ENCODE results near the gene PLXNA3. TPM values are rescaled to one million over a fixed set of nuclear protein-coding genes. Genes with fewer than 3 reads are reported as not detected.

PLXNA3 gene
- total and polyA plus RNA-seq, 10 of the 15 experiments (the other 5 are each of a cell fraction or from before 2014, with no cell fraction given) = 0.26 to 26.8 (median 3.4) TPM

GRCh38 chrX:154446430-154446829 lies 11.7 kb upstream of the PLXNA3 start:
- SMC1A ChIA-PET (ENCODE audit: uncharacterized antibody, unreplicated experiment) = no interaction called here
- intact Hi-C loops (cut with micrococcal nuclease; ENCODE audit: unreplicated experiment) (no loop called here), in situ Hi-C loops (cut with MboI) (no loop called here)
- RAD21 ChIA-PET (ENCODE audit: unreplicated experiment) = no interaction called here
- POLR2A ChIA-PET = interaction anchor here (1.0 kb wide), 1 partner anchor 12 kb away, joined by 4 read pairs; no protein-coding TSS in a partner anchor
- no peak for FAIRE-seq
- no peak overlapping the region for H3K9ac ChIP-seq (ENCODE audit: control insufficient read depth, insufficient read depth, low read length)
- no peak overlapping the region for H3K4me2 ChIP-seq (ENCODE audit: control insufficient read depth, insufficient read depth)
- no peak for ATAC-seq
- H3K79me2 ChIP-seq (ENCODE audit: control insufficient read depth, insufficient read depth, low read length) = peaks cover 6% of the 10 kb centered on the region
- no peaks in the 10 kb centered on the region; the same call in 2 of the 3 replicates for H3K9me3 ChIP-seq (replicated peaks; ENCODE audit: control insufficient read depth, insufficient read depth, low read length)
- 67% methylated on average over 12 of the region's 12 CpGs for WGBS (ENCODE audit: insufficient coverage, insufficient replicate concordance, low lambda C conversion rate, missing lambda C conversion rate)
- peaks cover 0 to 6% of the 10 kb centered on the region in 2 experiments; a peak in 2 of 4 replicates for H3K36me3 ChIP-seq (ENCODE audit: control insufficient read depth in 2 of 2, insufficient read depth in 2 of 2, low read length in 1 of 2)
- H2AFZ ChIP-seq (ENCODE audit: control insufficient read depth, low read depth, low read length) = no peak overlapping the region
- H3K4me1 ChIP-seq (ENCODE audit: control insufficient read depth, insufficient read depth, low read length) = 0 out of 2 replicates have a peak, but pooled peaks cover 3% of the 10 kb centered on the region
- DNase-seq (ENCODE audit: low read depth, low spot score) = no peak
- no peaks in the 10 kb centered on the region for H4K20me1 ChIP-seq (ENCODE audit: control insufficient read depth, insufficient read depth)
- CTCF ChIA-PET = no interaction called here
- H3K4me3 ChIP-seq = no peak overlapping the region
- TF ChIP-seq PAX5 (IDR thresholded peaks at IDR 0.05; ENCODE audit: borderline replicate concordance, low read depth, low read length) (no peak), CREM (IDR thresholded peaks at IDR 0.05; ENCODE audit: low read depth) (no peak), MEF2A (IDR thresholded peaks at IDR 0.05; ENCODE audit: insufficient read depth, low read depth, low read length) (no peak), PRDM15 (CRISPR knock-in tag; IDR thresholded peaks at IDR 0.05) (no peak), CBX5 (IDR thresholded peaks at IDR 0.05; ENCODE audit: low read depth) (no peak), E2F8 (IDR thresholded peaks at IDR 0.05; ENCODE audit: low read depth, partially characterized antibody) (no peak), SMC3 (IDR thresholded peaks at IDR 0.05; ENCODE audit: borderline replicate concordance, low read length) (no peak), RUNX3 (IDR thresholded peaks at IDR 0.05; ENCODE audit: low read length) (no peak), CHD2 (IDR thresholded peaks at IDR 0.05; ENCODE audit: borderline replicate concordance, low read depth, low read length) (no peak), HDAC6 (IDR thresholded peaks at IDR 0.05; ENCODE audit: unreplicated experiment) (no peak), RELA (IDR thresholded peaks at IDR 0.05; ENCODE audit: borderline replicate concordance, partially characterized antibody) (no peak)
- H3K27me3 ChIP-seq (replicated peaks in 1 of 2; ENCODE audit: control insufficient read depth in 2 of 2, insufficient read depth in 2 of 2, low read length in 1 of 2) = no peaks in the 10 kb centered on the region
- no TSS peak for BruUV-seq (replicated peaks)
- no peak overlapping the region for H3K27ac ChIP-seq (ENCODE audit: control insufficient read depth, insufficient read depth)
